HAP-1 (cell line): Measurements from ENCODE around the gene EPHB6.

Experiments
- DNase-seq, 2 experiments: peaks; one replicate each; pipeline ENCODE4 v3.0.0-alpha.2; 2016 to 2020; ENCODE audit warnings: low spot score in 2 of 2
- H3K27me3 ChIP-seq: fragments of 250-450 bp; sonication (Bioruptor Pico); 2 replicates; pipeline ENCODE4 v1.5.1; 2020; ENCODE audit warnings: low read depth, mild to moderate bottlenecking, moderate library complexity
- H3K36me3 ChIP-seq: fragments of 250-450 bp; sonication (Bioruptor Pico); replicated peaks from 2 replicates; pipeline ENCODE4 v1.5.1; 2020; ENCODE audit warnings: mild to moderate bottlenecking
- H3K4me1 ChIP-seq: fragments of 250-450 bp; sonication (Bioruptor Pico); 2 replicates; pipeline ENCODE4 v1.5.1; 2020; ENCODE audit warnings: mild to moderate bottlenecking
- H3K4me3 ChIP-seq: fragments of 250-450 bp; sonication (Bioruptor Pico); 2 replicates; pipeline ENCODE4 v1.5.1; 2020; ENCODE audit warnings: mild to moderate bottlenecking, moderate library complexity
- H3K9me3 ChIP-seq: fragments of 250-450 bp; sonication (Bioruptor Pico); 2 replicates; pipeline ENCODE4 v1.5.1; 2020; ENCODE audit warnings: mild to moderate bottlenecking, moderate library complexity
- in situ Hi-C: fragments of 300-500 bp; cut with MboI; formaldehyde crosslinking; loops from 3 replicates; pipeline ENCODE4 v1.14.3; 2020; ENCODE audit warnings: low sequenced_read_pairs, inconsistent platforms, mixed read lengths

EPHB6 gene

GRCh38 chr7:142872106-142872675 is 17.3 kb downstream of the EPHB6 start:
- H3K9me3 ChIP-seq: no peaks in the 10 kb centered on the region
- H3K27me3 ChIP-seq: no peaks in the 10 kb centered on the region
- no peak overlapping the region for H3K4me3 ChIP-seq
- peak in 1 of 2 experiments; percentile 3 for DNase-seq
- no peaks in the 10 kb centered on the region for H3K36me3 ChIP-seq
- H3K4me1 ChIP-seq: no peaks in the 10 kb centered on the region
- in situ Hi-C loops: loop anchor here (10.0 kb wide), 1 partner anchor 353 kb away; the partner anchor contains the start of gene TAS2R40

GRCh38 chr7:142873281-142873784 is 18.5 kb downstream of the EPHB6 start:
- no peaks in the 10 kb centered on the region for H3K4me1 ChIP-seq
- no peaks in the 10 kb centered on the region for H3K36me3 ChIP-seq
- no peaks in the 10 kb centered on the region for H3K27me3 ChIP-seq
- H3K9me3 ChIP-seq: no peaks in the 10 kb centered on the region
- peak; percentile 4 to 61 for DNase-seq
- in situ Hi-C loops: loop anchor here (10.0 kb wide), 1 partner anchor 351 kb away; the partner anchor contains the start of gene TAS2R40
- no peak overlapping the region for H3K4me3 ChIP-seq

DNA sequence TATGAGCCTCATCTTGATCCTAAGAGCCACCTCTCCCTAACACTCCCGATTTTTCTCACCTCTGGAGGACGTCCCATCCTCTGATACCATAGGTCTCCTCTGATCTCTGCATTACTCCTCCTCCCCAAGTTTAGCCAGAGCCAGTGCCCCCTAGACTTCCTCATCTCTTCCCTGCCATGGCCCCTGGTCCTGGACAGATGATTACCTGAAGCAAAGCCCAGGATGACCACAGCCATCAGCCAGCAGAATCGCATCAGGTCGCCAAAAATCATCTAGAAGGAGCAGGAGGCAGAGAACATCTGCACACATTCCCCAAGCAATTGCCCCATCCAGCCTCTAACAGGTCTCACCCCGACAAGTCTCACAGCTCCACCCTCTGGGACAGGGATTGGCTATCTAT is 19.0 kb downstream of the EPHB6 start:
- H3K27me3 ChIP-seq: peaks cover under 1% of the 10 kb centered on the region; the same call in 1 of the 2 replicates
- DNase-seq: peak in 1 of 2 experiments; percentile 1
- no peaks in the 10 kb centered on the region for H3K36me3 ChIP-seq
- in situ Hi-C loops: loop anchor here (10.0 kb wide), 1 partner anchor 351 kb away; the partner anchor contains the start of gene TAS2R40
- H3K9me3 ChIP-seq: no peaks in the 10 kb centered on the region
- H3K4me1 ChIP-seq: no peaks in the 10 kb centered on the region
- H3K4me3 ChIP-seq: no peak overlapping the region

- Histone ChIP-seq H3K36me3 (no peaks in the 10 kb centered on the region), H3K4me1 (no peaks in the 10 kb centered on the region), H3K9me3 (no peaks in the 10 kb centered on the region), H3K4me3 (no peak overlapping the region), H3K27me3 (peaks cover 6% of the 10 kb centered on the region)
- DNase-seq: peak in 1 of 2 experiments; percentile 3
- in situ Hi-C loops: loop anchor here (10.0 kb wide), 1 partner anchor 350 kb away; the partner anchor contains the start of gene TAS2R40
Measured at GRCh38 chr7:142874409-142874808, 19.5 kb downstream of the EPHB6 start.

DNA sequence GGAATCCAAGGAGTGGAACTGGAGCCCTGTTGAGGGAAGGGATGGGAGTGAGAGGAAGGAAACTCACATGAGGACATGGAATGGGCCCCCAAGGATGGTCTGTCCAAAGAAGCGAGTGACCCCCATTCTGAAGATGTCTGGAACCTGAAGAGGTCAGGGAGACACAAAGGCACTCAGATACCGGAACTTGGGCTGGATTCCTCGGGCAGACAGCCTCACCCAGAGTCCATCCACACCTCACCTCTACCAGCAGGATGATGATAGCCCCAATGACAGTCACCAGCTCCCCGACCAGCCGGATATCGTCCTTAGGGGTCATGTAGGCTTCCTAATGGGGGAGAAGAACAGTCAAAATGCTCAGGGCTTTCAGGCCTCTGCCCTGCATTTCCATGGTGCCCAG is 20.0 kb downstream of the EPHB6 start:
- no peaks in the 10 kb centered on the region for H3K4me1 ChIP-seq
- H3K9me3 ChIP-seq: no peaks in the 10 kb centered on the region
- H3K36me3 ChIP-seq: no peaks in the 10 kb centered on the region
- H3K4me3 ChIP-seq: no peak overlapping the region
- H3K27me3 ChIP-seq: peaks cover 7% of the 10 kb centered on the region
- DNase-seq: no peak
- in situ Hi-C loops: loop anchor here (10.0 kb wide), 1 partner anchor 350 kb away; the partner anchor contains the start of gene TAS2R40

- Histone ChIP-seq H3K27me3 (peaks cover 9% of the 10 kb centered on the region), H3K9me3 (no peaks in the 10 kb centered on the region), H3K4me1 (no peaks in the 10 kb centered on the region), H3K4me3 (no peak overlapping the region), H3K36me3 (no peaks in the 10 kb centered on the region)
- no peak for DNase-seq
- in situ Hi-C loops: loop anchor here (10.0 kb wide), 1 partner anchor 349 kb away; the partner anchor contains the start of gene TAS2R40
Measured at GRCh38 chr7:142875456-142875855, 20.6 kb downstream of the EPHB6 start.

DNA sequence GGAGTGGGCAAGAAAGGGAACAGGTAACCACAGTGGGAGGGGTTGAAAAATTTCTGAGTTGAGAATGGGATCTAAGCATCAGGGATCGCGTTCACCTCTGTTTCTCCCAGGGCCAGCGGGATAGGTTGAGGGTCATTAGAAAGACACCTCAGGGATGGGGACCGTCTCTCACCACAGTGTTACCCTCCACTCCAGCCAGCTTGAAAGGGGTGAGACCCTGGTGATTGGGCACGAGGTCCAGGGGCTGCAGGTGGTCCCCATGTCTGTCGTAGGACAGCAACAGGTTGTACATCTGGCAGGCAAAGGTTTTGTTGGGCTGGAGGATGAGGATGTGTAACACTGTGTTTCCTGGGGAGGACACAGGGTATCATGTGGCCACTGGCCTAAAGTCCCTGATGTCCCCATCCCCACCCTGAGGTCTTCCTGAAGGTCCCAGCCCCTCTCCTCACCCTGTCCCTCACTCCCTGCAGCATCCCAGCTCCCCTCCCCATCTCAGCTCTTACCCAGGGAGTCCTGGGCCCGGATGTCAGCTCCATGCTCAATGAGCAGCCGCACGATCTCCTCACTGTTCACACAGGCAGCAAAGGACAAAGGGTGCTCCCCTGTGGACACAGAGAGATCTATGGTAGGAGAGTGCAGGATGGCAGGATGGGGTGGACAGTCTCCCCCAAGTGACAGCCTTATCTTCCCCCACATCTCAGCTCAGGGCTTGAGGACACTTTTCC is 21.5 kb downstream of the EPHB6 start:
- Histone ChIP-seq H3K36me3 (no peaks in the 10 kb centered on the region), H3K27me3 (peaks cover 9% of the 10 kb centered on the region), H3K9me3 (no peaks in the 10 kb centered on the region), H3K4me3 (no peak overlapping the region), H3K4me1 (no peaks in the 10 kb centered on the region)
- in situ Hi-C loops: loop anchor here (10.0 kb wide), 1 partner anchor 348 kb away; the partner anchor contains the start of gene TAS2R40
- DNase-seq: no peak

- Histone ChIP-seq H3K27me3 (peaks cover 9% of the 10 kb centered on the region), H3K4me1 (no peaks in the 10 kb centered on the region), H3K36me3 (no peaks in the 10 kb centered on the region), H3K9me3 (no peaks in the 10 kb centered on the region), H3K4me3 (no peak overlapping the region)
- DNase-seq: no peak
- in situ Hi-C loops: loop anchor here (10.0 kb wide), 1 partner anchor 348 kb away; the partner anchor contains the start of gene TAS2R40
Measured at GRCh38 chr7:142876991-142877910, 22.4 kb downstream of the EPHB6 start.

- Histone ChIP-seq H3K4me3 (no peak overlapping the region), H3K9me3 (no peaks in the 10 kb centered on the region), H3K27me3 (peaks cover 9% of the 10 kb centered on the region), H3K36me3 (no peaks in the 10 kb centered on the region), H3K4me1 (no peaks in the 10 kb centered on the region)
- in situ Hi-C loops: loop anchor here (10.0 kb wide), 1 partner anchor 346 kb away; the partner anchor contains the start of gene TAS2R40
- DNase-seq: no peak
Measured at GRCh38 chr7:142878315-142878714, 23.4 kb downstream of the EPHB6 start.

GRCh38 chr7:142879060-142879459 is 24.2 kb downstream of the EPHB6 start:
- H3K27me3 ChIP-seq: peaks cover 9% of the 10 kb centered on the region
- in situ Hi-C loops: loop anchor here (10.0 kb wide), 1 partner anchor 346 kb away; the partner anchor contains the start of gene TAS2R40
- no peaks in the 10 kb centered on the region for H3K9me3 ChIP-seq
- no peak for DNase-seq
- no peaks in the 10 kb centered on the region for H3K36me3 ChIP-seq
- H3K4me1 ChIP-seq: no peaks in the 10 kb centered on the region
- H3K4me3 ChIP-seq: no peak overlapping the region

GRCh38 chr7:142880876-142881505 is 26.1 kb downstream of the EPHB6 start:
- no peak overlapping the region for H3K4me3 ChIP-seq
- in situ Hi-C loops: no loop called here
- H3K36me3 ChIP-seq: no peaks in the 10 kb centered on the region
- no peaks in the 10 kb centered on the region for H3K4me1 ChIP-seq
- H3K9me3 ChIP-seq: no peaks in the 10 kb centered on the region
- DNase-seq: peak; percentile 23 to 52
- peaks cover 9% of the 10 kb centered on the region for H3K27me3 ChIP-seq

DNA sequence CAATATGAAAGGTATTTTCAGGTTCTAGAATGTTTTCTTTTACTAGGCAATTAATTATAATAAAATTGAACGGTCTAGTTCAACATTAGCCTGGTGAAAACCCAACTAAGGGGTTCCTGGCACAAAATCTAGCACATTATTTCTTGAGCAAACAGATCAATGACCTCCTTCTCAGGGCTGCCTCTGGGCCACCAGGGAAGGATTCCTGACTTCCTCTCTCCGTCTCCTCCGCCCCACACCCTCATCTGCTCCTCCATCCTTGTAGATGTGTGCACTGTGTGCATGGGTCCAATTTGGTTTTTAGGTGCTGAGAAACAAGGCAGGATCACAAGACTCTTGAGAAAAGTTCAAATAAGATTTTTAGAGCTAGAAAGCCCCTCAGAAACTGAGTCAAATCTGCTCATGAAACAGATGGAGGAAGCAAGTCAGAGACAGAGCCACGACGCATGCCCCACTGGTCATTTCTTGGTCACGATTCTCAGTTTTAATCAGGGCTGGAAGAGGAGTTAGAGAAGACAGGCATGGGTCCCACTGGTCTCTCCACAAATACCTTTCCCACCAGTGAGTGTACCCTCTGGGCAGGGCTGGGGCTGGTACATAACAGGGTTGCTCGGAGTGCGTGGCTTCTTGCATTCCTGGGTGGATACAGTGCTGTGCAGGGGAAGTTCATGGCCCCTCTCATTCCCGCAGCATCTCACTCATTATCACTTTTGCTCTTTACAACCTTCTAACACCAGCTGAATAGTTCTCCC is 26.9 kb downstream of the EPHB6 start:
- Histone ChIP-seq H3K36me3 (no peaks in the 10 kb centered on the region), H3K9me3 (no peaks in the 10 kb centered on the region), H3K4me3 (no peak overlapping the region), H3K27me3 (peaks cover 9% of the 10 kb centered on the region), H3K4me1 (no peaks in the 10 kb centered on the region)
- in situ Hi-C loops: no loop called here
- DNase-seq: no peak
